ENCODE measurements around the gene MAPK8IP2.
"Not testable (repeated sequence)": the region's sequence is repeated elsewhere in the genome, so short reads cannot be mapped to it uniquely, and the experiment has no call there.

MAPK8IP2 gene

GRCh38 chr22:50599816-50600455 lies 657 bp upstream of the MAPK8IP2 start:
- peak; percentile 35 for DNase-seq (ENCODE audit: low read depth)

DNA sequence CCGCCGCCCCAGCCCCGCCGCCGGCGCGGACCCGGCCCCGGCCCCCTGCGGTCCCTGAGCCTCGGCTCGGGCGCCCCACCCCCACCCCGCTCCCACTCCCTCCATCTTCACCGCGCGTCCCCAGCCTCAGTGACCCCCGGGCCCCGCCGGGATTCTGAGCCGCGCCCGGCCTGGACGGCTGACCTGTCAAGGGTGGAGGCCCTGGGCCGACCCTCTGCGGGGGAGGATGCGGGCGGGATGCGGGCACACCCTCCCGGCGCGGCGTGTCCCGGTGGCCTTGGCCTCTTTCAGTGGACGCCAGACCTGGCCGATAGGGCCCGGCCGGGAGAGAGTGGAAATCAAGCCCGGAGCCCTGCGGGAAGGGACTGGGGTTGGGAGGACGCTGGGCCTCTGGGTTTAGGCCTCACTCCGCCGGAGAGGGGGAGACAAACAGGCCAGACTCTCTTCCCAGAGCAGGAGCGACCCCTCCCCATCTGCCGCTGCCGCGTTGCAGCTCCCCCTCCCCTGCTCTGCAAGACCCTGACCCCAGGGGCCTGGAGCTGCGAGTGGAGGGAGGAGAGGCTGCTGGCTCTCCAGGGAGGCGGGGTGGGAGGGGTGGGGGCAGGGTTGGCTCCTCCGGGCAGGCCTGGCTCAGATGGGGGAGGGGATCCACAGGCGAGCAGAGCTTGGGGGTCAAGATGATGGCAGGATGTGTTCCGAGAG lies 525 bp downstream of the MAPK8IP2 start:
- no peak for DNase-seq (ENCODE audit: low read depth)

DNA sequence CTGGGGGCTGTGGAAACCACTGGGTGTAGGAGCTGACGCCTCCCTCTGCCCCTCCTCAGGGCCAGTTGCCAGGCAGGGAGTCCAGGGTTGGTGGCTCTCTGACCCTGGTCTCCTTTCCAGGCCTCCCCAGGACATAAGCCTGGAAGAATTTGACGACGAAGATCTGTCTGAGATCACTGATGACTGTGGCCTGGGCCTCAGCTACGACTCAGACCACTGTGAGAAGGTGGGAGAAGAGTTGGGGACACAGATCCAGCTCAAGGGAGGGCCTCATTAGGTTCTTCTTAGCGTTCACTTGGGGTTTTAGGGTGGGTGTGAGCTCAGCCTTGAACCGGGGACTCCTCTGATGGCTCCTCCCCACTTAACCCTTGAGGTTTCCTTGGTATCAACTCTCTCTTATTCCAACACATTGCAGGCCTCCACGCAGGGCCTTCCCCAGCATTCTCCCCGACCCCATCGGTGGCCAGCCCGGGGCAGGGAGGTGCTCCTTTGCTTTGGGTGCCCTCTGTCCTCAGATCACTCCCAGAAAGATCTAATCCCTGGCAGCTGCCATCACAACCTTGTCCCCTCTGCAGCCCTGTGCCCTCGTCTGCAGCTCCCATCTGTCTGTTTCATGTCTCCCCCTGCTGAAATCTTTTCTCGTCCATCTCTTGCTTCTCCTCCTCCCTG lies 1.2 kb downstream of the MAPK8IP2 start:
- DNase-seq (ENCODE audit: low read depth), result no peak

DNA sequence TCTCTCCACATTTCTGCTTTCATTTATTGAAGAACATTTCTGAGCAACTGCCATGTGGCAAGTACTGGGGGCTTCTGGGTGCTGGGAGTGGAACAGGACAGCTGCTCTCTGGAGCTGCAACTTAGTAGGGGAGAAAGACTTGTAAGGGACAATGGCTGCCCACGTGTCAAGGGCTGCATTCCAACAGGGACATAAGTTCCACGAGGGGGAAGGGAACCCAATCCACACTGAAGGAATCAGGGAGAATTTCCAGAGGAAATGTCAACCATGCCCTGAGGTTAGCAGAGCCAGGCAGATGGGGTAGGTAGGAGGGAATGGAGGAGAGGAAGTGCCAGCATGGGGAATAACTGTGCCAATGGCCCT lies 1.7 kb downstream of the MAPK8IP2 start:
- DNase-seq (ENCODE audit: low read depth), result no peak

DNA sequence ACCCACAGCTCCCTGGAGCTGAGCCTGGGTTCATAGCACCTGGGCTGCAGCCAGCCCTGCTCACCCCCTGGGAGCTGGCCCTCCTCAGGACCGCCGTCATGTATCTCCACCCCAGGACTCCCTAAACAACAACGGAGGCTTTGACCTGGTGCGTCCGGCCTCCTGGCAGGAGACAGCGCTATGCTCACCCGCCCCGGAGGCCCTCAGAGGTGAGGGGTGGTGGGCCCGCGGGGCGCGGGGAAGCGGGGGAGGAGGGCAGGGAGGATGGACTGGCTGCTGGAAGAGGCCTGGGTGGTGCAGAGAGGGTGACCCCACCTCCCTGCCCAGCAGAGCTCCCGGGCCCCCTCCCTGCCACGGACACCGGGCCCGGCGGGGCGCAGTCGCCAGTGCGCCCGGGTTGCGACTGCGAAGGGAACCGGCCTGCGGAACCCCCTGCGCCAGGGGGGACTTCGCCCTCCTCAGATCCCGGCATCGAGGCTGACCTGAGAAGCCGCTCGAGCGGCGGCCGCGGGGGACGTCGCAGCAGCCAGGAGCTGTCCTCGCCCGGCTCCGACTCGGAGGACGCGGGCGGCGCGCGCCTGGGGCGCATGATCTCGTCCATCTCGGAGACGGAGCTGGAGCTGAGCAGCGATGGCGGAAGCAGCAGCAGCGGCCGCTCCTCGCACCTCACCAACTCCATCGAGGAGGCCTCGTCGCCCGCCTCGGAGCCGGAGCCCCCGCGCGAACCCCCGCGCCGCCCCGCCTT lies 3.1 kb downstream of the MAPK8IP2 start:
- no peak for DNase-seq (ENCODE audit: low read depth)

DNA sequence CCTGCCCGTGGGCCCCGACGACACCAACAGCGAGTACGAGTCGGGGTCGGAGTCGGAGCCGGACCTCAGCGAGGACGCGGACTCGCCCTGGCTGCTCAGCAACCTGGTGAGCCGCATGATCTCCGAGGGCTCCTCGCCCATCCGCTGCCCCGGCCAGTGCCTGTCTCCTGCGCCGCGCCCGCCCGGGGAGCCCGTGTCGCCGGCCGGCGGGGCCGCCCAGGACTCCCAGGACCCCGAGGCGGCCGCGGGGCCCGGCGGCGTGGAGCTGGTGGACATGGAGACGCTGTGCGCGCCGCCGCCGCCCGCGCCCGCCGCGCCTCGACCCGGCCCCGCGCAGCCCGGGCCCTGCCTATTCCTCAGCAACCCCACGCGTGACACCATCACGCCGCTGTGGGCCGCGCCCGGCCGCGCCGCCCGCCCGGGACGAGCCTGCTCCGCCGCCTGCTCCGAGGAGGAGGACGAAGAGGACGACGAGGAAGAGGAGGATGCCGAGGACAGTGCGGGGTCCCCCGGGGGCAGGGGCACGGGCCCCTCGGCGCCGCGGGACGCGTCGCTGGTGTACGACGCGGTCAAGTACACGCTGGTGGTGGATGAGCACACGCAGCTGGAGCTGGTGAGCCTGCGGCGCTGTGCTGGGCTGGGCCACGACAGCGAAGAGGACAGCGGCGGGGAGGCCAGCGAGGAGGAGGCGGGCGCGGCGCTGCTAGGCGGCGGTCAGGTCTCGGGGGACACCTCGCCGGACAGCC lies 3.8 kb downstream of the MAPK8IP2 start:
- no peak for DNase-seq (ENCODE audit: low read depth)

- DNase-seq (ENCODE audit: low read depth), result no peak
Observed at GRCh38 chr22:50605002-50605612, 4.5 kb downstream of the MAPK8IP2 start.

- no peak for DNase-seq (ENCODE audit: low read depth)
Observed at GRCh38 chr22:50605613-50606074, 5.1 kb downstream of the MAPK8IP2 start.

DNA sequence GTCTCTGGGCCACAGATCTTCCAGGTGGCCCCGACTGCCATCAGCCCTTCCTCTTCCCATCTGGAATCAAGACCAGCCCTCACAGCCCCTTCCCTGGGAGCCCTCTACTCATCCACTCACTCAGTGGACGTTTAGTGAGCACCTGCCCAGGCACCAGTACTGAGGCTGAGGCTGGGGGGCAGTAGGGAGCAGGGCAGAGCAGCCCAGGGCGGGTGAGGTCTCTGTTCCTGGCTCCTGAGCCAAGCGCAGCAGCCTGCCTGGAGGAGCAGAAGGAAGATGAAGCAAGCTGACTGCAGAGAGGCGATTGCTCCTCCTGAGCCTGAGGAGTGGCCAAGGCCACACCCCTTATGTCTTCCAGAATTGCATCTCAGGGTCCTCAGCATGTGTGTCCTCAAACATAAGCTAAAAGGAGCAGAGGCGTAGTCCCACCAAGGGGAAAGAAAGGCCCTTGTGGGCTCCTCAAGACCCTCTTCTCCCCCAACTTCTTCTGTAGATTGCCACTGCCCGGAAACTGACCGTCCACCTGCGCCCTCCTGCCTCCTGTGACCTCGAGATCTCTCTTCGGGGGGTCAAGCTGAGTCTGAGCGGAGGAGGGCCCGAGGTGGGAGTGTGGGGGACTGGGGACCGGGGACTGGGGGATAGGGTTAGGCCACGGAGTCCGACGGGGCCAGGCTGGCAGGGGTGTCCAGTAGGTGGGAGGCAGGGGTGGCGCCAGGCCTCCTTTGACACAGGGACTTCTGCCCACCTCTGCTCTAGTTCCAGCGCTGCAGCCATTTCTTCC lies 5.8 kb downstream of the MAPK8IP2 start:
- no peak for DNase-seq (ENCODE audit: low read depth)

DNA sequence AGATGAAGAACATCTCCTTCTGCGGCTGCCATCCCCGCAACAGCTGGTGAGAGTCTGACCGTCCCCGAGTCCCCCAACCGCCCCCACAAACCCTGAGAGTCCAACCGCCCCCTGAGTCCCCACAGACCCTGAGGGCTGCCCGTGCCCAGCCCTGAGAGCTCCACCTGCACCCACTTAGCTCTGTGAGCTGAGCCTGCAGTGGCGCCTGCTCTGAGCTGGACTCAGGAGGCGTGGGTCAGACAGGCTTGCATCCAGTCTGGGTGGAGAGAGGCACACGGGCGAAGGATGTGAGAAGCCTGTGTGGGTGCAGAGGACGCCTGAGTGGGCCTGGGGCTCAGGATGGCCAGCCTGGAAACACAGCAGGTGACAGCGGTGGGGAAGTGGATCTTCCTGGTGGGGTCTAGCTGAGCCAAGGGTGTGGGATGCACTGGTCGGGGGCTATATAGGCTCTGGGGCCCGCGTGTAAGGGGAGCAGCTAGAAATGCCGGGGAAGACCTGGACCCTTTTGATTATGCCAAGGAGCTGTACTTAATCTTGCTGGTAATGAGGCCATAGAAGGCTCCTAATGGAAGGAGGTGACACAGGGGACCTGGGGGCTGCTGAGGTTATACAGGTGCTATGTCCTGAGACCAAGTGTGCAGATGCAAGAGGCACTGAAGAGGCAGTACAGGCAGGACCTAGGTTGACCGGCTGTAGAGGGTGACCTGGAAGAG lies 6.5 kb downstream of the MAPK8IP2 start:
- no peak for DNase-seq (ENCODE audit: low read depth)

DNA sequence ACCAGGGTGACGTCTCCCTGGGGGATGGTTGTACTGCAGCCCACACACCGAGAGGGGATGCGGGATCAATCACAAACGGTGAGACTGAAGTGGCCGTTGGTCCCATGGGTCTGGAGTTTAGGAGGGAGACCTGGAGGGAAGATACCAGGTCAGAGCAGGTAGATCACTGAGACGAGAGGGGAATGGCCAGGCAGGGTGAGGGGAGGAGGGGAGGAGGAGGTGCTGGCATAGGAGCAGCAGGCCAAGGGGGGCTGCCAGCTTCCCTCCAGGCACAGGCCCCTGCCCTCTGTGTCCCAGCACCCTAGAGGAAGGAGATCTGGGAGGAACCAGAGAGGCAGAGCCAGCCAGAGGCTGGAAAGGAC lies 7.0 kb downstream of the MAPK8IP2 start:
- no peak for DNase-seq (ENCODE audit: low read depth)

GRCh38 chr22:50608058-50608840 lies 7.7 kb downstream of the MAPK8IP2 start:
- not testable (repeated sequence) for DNase-seq (ENCODE audit: low read depth)

- DNase-seq (ENCODE audit: low read depth), result no peak
Observed at GRCh38 chr22:50608996-50609395, 8.4 kb downstream of the MAPK8IP2 start.

- no peak for DNase-seq (ENCODE audit: low read depth)
Observed at GRCh38 chr22:50609599-50609998, 9.0 kb downstream of the MAPK8IP2 start.

DNA sequence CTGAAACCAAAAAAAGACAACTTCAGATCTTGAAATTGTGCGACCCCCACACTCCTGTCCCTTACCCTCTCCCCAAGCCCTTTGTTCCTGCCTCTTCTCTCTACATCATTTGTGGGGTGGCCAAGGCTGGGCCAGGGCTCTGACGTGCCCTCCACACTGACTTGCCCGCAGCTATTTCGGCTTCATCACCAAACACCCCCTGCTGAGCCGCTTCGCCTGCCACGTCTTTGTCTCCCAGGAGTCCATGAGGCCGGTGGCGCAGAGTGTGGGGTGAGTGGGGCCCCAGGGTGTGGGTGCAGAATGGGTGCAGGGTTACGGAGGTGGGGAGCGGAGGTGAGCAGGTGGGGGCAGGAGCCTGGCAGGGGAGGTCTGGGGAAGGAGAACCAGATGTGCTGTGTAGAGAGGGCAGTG lies 9.5 kb downstream of the MAPK8IP2 start:
- no peak for DNase-seq (ENCODE audit: low read depth)

DNA sequence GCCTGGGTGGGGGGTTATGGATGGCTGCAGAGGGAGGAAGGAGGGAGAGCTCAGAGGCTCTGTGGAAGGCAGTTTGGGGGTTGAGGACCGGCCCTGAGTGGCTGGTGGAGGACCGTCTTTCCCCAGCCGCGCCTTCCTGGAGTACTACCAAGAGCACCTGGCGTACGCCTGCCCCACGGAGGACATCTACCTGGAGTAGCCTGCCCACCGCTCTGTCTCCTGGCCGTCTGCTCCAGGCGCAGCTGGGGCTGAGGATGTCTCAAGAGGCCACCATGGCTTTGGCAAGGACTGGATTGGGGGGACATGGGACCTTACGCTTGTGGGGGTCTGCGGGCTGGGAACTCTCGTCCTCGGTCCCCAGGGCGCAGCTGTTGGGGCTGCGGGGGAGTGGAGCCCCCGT lies 10.0 kb downstream of the MAPK8IP2 start:
- DNase-seq (ENCODE audit: low read depth), result no peak

DNA sequence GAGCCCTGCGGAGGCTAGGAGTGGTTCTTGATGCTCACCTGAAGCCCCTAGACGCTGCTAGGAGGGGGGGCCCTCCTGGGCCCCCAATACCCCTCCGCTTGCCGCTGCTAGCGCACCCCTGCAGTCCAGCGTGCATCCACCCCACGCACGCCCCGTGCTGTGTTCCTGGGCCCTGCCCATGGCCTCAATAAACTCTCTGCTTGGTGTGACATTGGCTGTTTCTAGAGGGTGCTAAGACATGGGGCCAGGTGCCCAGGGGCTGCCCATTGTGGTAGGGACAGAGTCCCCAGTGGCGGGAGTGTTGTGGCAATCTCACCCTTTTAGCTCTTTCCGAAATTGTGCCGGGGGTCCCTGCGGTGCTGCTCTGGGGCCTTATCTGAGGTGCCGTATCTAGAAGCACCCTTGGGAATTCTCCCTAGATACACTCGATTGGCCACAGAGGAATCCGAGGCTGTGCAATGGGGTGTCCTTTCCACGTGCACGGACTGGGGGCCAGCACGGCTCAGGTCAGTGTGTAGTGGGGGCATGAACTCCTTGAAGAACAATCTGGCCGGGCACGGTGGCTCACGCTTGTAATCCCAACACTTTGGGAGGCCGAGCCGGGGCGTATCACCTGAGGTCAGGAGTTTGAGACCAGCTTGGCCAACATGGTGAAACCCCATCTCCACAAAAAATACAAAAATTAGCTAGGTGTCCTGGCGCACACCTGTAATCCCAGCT lies 10.9 kb downstream of the MAPK8IP2 start:
- DNase-seq (ENCODE audit: low read depth), result no peak

- no peak for DNase-seq (ENCODE audit: low read depth)
Observed at GRCh38 chr22:50612168-50612527, 11.6 kb downstream of the MAPK8IP2 start.

Measured in activated T-helper 1 cell treated with Interleukin-2 at 50 U/mL for 16 hours (primary cell).